Activated T-cell treated with anti-CD3 and anti-CD28 coated beads, Interleukin-2, amount 50 U/mL, for 48 hours (primary cell): Measurements from ENCODE around the gene ELOVL4.

ENCODE experiments used
- DNase-seq, 2 experiments: peaks; one replicate each; pipeline ENCODE4 v3.0.0-alpha.2; 2020

ELOVL4 gene

DNA sequence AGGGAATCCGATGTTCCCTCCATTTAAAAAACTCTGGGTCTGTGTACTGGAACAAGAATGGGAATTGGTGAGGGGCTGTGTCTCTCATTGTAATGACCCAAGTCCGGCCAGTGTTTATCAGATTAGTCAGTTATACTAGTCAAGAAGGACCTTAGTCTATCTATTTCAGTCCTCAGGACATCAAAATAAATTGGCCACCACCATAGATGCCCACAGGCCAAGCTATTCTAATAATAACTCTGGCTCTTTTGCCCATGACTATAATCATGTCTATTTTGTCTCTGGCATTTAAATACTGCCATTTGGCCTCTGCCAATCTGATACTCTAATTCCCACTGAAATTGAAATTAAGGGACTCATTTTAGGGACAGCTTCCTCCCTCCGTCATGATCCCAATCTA lies 37.8 kb downstream of the ELOVL4 start:
- DNase-seq: no peak

GRCh38 chr6:79902046-79902445 lies 45.3 kb downstream of the ELOVL4 start:
- no peak for DNase-seq

- no peak for DNase-seq
Measured at GRCh38 chr6:79898076-79898475, 49.3 kb downstream of the ELOVL4 start.

- DNase-seq: no peak
Measured at GRCh38 chr6:79896075-79896449, 51.3 kb downstream of the ELOVL4 start.

DNA sequence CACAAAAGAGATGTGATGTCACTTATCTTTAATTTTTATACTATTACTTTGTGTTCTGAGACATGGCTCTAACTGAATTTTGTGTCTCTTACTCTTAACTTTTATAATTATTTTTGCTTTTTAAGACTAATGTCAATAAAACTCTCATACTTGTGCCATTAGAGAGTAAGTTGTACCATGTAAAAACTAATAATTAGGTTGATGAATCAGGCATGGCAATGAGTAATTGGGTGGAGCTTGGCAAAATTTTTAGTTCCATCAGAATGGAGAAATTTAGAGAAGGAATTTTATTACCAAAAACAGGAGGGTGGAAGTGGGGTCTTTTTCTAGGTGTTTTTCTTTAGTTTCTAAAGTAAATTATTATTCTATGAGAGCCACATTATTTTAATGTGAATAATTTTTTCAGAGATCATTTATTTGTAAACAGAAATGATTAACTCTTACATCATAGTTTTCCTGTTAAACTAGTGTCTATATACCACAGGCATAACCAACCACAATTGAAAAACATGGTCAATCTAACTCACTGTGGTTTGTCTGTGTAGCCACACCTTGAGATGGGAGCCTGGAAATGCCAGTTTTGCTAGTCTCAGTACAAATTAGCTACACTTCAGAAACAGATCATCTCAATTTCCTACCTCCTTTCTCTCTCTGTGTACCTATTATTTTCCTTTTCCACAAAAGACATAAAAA lies 51.8 kb downstream of the ELOVL4 start:
- DNase-seq: no peak

GRCh38 chr6:79894939-79895338 lies 52.4 kb downstream of the ELOVL4 start:
- DNase-seq: no peak

DNA sequence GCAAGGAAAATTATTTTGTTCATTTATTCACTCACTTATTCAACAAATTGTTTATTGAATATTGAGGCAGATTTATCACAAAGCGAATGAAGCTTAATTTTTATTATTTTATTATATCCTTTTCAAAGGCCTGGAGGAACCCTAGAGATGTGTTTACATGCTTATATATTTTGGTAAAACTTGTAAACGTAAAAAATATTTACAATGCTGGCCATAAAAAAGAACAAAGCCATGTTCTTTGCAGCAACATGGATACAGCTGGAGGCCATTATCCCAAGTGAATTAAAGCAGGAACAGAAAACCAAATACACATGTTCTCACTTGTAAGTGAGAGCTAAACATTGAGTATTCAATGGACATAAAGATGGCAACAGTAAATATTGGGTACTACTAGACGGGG lies 58.8 kb downstream of the ELOVL4 start:
- DNase-seq: no peak

DNA sequence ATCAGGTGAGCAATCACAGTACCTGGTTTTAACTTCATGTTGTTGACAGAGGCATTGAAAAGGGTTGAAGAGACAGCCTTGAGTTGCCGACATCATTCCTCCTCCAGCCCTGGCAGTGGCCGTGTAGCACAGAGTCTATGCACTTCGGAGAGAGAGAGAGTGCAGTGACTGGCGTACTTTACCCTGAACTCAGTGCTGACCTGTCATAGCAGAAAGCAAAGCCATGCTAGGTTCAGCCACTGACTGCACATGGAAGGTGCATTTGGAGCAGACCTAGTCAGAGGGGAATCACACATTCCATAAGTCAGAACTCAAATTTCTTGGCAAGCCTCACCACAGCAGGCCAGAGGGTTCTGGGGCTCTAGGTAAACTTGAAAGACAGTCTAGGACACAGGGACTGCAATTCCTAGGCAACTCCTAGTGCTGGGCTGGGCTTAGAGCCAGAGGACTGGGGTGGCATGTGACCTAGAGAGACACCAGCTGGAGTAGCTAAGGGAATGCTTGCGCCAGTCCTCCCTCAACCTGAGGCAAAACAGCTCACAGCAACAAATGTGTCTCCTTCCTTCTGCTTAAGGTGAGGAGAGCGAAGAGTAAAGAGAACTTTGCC lies 69.1 kb downstream of the ELOVL4 start:
- DNase-seq: no peak

- DNase-seq: no peak
Measured at GRCh38 chr6:79874531-79875134, 72.7 kb downstream of the ELOVL4 start.

DNA sequence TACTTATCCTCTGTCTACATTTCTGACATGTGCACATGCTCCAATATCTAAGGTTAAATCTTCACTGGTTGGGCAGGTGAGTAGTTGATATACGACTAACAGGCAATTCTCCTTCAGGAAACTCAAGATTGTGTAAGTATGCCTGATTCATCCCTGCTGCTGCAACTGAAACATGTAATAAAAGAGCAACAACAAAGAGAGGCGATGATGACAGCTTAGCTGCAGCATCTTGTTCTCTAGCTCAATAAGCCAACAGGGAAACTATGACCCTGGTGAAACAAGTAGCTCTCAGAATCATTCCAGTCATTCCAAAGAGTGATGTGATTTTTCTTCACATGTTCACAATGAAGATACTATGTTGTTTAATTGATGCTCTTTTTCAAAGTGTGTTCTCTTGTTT lies 74.4 kb downstream of the ELOVL4 start:
- no peak for DNase-seq

- no peak for DNase-seq
Measured at GRCh38 chr6:79872303-79872702, 75.0 kb downstream of the ELOVL4 start.

DNA sequence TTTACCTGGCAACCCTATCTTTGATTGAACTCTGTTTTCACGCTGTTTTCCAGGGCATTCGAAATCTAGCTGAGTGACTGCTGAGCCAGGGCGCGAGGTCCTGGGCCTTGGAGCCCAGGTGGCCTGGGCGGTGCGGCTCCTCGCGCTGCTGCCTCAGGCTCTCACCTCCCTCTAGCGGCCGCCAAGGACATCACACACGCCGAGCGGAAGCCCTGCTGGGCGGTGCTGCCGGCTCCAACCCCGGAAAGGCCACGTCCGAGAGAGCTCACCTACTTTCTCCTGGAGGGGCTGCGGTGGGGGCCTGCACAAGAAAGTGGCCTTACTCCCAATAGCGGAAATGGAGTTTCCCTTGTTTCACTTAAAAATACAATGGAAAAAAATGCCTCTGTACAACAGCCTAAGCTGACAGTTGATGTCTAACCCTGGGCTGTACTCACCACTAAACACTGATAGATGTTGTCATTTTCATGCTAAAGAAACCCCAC lies 77.7 kb downstream of the ELOVL4 start:
- peak; percentile 84 to 88 for DNase-seq

DNA sequence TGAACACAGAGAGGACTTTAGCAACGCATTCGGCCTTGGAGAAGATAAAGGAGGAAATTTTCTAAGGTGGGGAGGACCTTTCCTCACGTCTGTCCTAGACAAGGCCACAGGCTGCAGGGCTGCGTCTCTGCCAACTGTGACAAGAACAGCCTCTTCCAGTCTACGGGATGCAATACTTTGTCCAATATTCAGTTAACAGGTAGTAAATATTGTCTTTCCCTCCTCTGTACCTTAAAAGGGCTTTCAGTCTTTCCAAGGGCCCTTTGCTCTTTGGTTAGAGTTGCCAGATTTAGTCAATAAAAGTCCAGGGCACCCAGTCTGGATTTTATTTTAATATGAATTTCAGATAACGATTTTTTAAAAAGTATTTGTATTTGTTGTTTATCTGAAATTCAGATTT lies 78.2 kb downstream of the ELOVL4 start:
- DNase-seq: no peak

GRCh38 chr6:79868098-79868722 lies 79.1 kb downstream of the ELOVL4 start:
- no peak for DNase-seq
